GM12878 (cell line): ENCODE data around the gene AKAP9. TPM values are rescaled to one million over a fixed set of nuclear protein-coding genes. Genes with fewer than 3 reads are reported as not detected.

ENCODE experiments used
- ATAC-seq: fragments of 200-7000 bp; cut with Tn5 transposase; 3 replicates; pipeline ENCODE4 v1.9.1; 2020; ENCODE audit warnings: mild to moderate bottlenecking, moderate library complexity
- BruUV-seq: library from RNA; stranded (reverse); fragments of 400-500 nt; replicated peaks from 2 replicates; lab custom pipeline; 2021; lab: Mats Ljungman, UMichigan
- CTCF ChIA-PET: fragments of 300-600 bp; sonication (Branson Sonifier 250); formaldehyde crosslinking; extraction: SDS; loops from one replicate; lab custom pipeline; 2021; ENCODE audit warnings: inconsistent platforms; lab: Yijun Ruan, JAX
- POLR2A ChIA-PET: fragments of 350-600 bp; formaldehyde crosslinking; extraction: SDS; loops from one replicate; lab custom pipeline; 2021; ENCODE audit warnings: inconsistent platforms; lab: Charles Lee
- RAD21 ChIA-PET: fragments of 300-600 bp; sonication (Branson Sonifier 250); formaldehyde crosslinking; loops from one replicate; lab custom pipeline; 2023; ENCODE audit warnings: antibody characterized with exemption; ENCODE audit not compliant: unreplicated experiment; lab: Charles Lee
- SMC1A ChIA-PET: fragments of 300-600 bp; sonication (Branson Sonifier 250); formaldehyde crosslinking; loops from one replicate; lab custom pipeline; 2023; ENCODE audit not compliant: unreplicated experiment, uncharacterized antibody; lab: Charles Lee
- DNase-seq: peaks from one replicate; pipeline ENCODE4 v3.0.0-alpha.2; 2011; ENCODE audit warnings: low read depth, low spot score
- FAIRE-seq: peaks from 3 replicates; lab custom pipeline; 2011; peaks lifted over from hg19 to GRCh38; lab: Jason Lieb, UNC
- H2AFZ ChIP-seq: 2 replicates; pipeline ENCODE4 v1.6.0; 2011; ENCODE audit warnings: low read depth, low read length, control low read depth; ENCODE audit not compliant: control insufficient read depth
- H3K27ac ChIP-seq: 2 replicates; pipeline ENCODE4 v1.5.1; 2011; ENCODE audit warnings: control low read depth; ENCODE audit not compliant: control insufficient read depth, insufficient read depth
- H3K27me3 ChIP-seq, 2 experiments: replicated peaks in 1 of 2; 2 replicates each; pipeline versions ENCODE4 v1.6.0 to v1.6.1; 2011; ENCODE audit warnings: low read length in 1 of 2; ENCODE audit not compliant: control insufficient read depth in 2 of 2, insufficient read depth in 2 of 2
- H3K36me3 ChIP-seq, 2 experiments: 2 replicates each; pipeline ENCODE4 v1.5.1; 2011; ENCODE audit warnings: low read length in 1 of 2; ENCODE audit not compliant: control insufficient read depth in 2 of 2, insufficient read depth in 2 of 2
- H3K4me1 ChIP-seq: 2 replicates; pipeline ENCODE4 v1.6.1; 2011; ENCODE audit warnings: mild to moderate bottlenecking, low read length, moderate library complexity, mixed read lengths; ENCODE audit not compliant: control insufficient read depth, insufficient read depth
- H3K4me2 ChIP-seq: 2 replicates; pipeline ENCODE4 v1.6.0; 2011; ENCODE audit warnings: control low read depth; ENCODE audit not compliant: control insufficient read depth, insufficient read depth
- H3K4me3 ChIP-seq: fragments of 200-600 bp; sonication (generic); 2 replicates; pipeline ENCODE4 v1.5.1; 2016
- H3K79me2 ChIP-seq: 2 replicates; pipeline ENCODE4 v1.6.0; 2011; ENCODE audit warnings: low read length; ENCODE audit not compliant: control insufficient read depth, insufficient read depth
- H3K9ac ChIP-seq: 2 replicates; pipeline ENCODE4 v1.8.0; 2011; ENCODE audit warnings: low read length, control low read depth, mixed read lengths; ENCODE audit not compliant: control insufficient read depth, insufficient read depth
- H3K9me3 ChIP-seq: replicated peaks from 3 replicates; pipeline ENCODE4 v1.5.1; 2011; ENCODE audit warnings: mild to moderate bottlenecking, low read length; ENCODE audit not compliant: control insufficient read depth, insufficient read depth
- H4K20me1 ChIP-seq: 2 replicates; pipeline ENCODE4 v1.6.0; 2011; ENCODE audit not compliant: control insufficient read depth, insufficient read depth
- ATF7 ChIP-seq: fragments of 450-650 bp; IDR thresholded peaks from 2 replicates; pipeline ENCODE4 v1.6.1; 2016; ENCODE audit warnings: low read depth, mild to moderate bottlenecking
- E2F4 ChIP-seq: IDR thresholded peaks from 2 replicates; pipeline ENCODE4 v1.6.1; 2012; ENCODE audit warnings: low read depth, low read length, improper control_type of control experiment
- GABPA ChIP-seq: IDR thresholded peaks from 2 replicates; pipeline ENCODE4 v1.6.1; 2014; ENCODE audit warnings: antibody characterized with exemption, low read depth, mild to moderate bottlenecking, inconsistent platforms
- HCFC1 ChIP-seq: fragments of 150-350 bp; IDR thresholded peaks from 2 replicates; pipeline ENCODE4 v1.6.1; 2014; ENCODE audit warnings: low read length
- HDGF ChIP-seq: fragments of 450-650 bp; IDR thresholded peaks from 2 replicates; pipeline ENCODE4 v1.6.1; 2016; ENCODE audit warnings: antibody characterized with exemption
- NBN ChIP-seq: fragments of 450-650 bp; IDR thresholded peaks from 2 replicates; pipeline ENCODE4 v1.6.1; 2016
- POLR2A ChIP-seq: IDR thresholded peaks from 2 replicates; pipeline ENCODE4 v1.6.1; 2011; ENCODE audit warnings: low read depth, mild to moderate bottlenecking, low read length
- RBBP5 ChIP-seq: fragments of 200-600 bp; sonication (generic); conservative IDR thresholded peaks from 2 replicates; pipeline ENCODE4 v1.6.1; 2016
- SRF ChIP-seq, 2 experiments: IDR thresholded peaks; 2 replicates each; pipeline ENCODE4 v1.6.1; 2011; ENCODE audit warnings: low read depth in 2 of 2, low read length in 2 of 2, mild to moderate bottlenecking in 1 of 2, moderate library complexity in 1 of 2
- SUZ12 ChIP-seq: fragments of 200-600 bp; sonication (generic); IDR thresholded peaks from one replicate; pipeline ENCODE4 v1.6.1; 2018; ENCODE audit warnings: antibody characterized with exemption, mild to moderate bottlenecking; ENCODE audit not compliant: unreplicated experiment
- TARDBP ChIP-seq: IDR thresholded peaks from 2 replicates; pipeline ENCODE4 v1.6.1; 2016; ENCODE audit warnings: borderline replicate concordance
- TCF3 ChIP-seq: IDR thresholded peaks from 2 replicates; pipeline ENCODE4 v1.6.1; 2012; ENCODE audit warnings: low read depth, mild to moderate bottlenecking, low read length, borderline replicate concordance; ENCODE audit not compliant: insufficient read depth
- ZBTB40 ChIP-seq: fragments of 450-650 bp; IDR thresholded peaks from 2 replicates; pipeline ENCODE4 v1.6.1; 2016; ENCODE audit warnings: mild to moderate bottlenecking, moderate library complexity, borderline replicate concordance
- ZNF217 ChIP-seq: fragments of 450-650 bp; IDR thresholded peaks from 2 replicates; pipeline ENCODE4 v1.6.1; 2017; ENCODE audit warnings: antibody characterized with exemption, mild to moderate bottlenecking
- ZNF24 ChIP-seq: fragments of 450-650 bp; IDR thresholded peaks from 2 replicates; pipeline ENCODE4 v1.6.1; 2017; ENCODE audit warnings: antibody characterized with exemption, mild to moderate bottlenecking
- ZZZ3 ChIP-seq: IDR thresholded peaks from 2 replicates; pipeline ENCODE4 v1.6.1; 2011; ENCODE audit warnings: low read depth; ENCODE audit not compliant: control insufficient read depth, insufficient read length
- WGBS: methylation state at CpG from one replicate; pipeline ENCODE4 v1.1.6; 2016; ENCODE audit warnings: low lambda C conversion rate; ENCODE audit not compliant: insufficient replicate concordance, insufficient coverage; ENCODE audit errors: missing lambda C conversion rate; 5-methylcytosine and 5-hydroxymethylcytosine counted together
- in situ Hi-C: fragments of 300-500 bp; cut with MboI; formaldehyde crosslinking; loops from 9 replicates; pipeline ENCODE4 v1.14.3; 2018; ENCODE audit warnings: mixed read lengths
- intact Hi-C: fragments of 100-400 bp; cut with micrococcal nuclease; formaldehyde crosslinking; loops from one replicate; pipeline ENCODE4 v1.14.2; 2022; ENCODE audit not compliant: unreplicated experiment
- polyA plus RNA-seq, 11 experiments: library from polyadenylated mRNA; depleted of rRNA in 4 of 11; unstranded in 6 of 11; stranded (reverse) in 5 of 11; fragments of >200 nt; fragmentation: Nextera tagmentation in 4 of 11; fragmentation: Illumina TruSeq in 1 of 11; extraction: Ambion mirVana in 4 of 11; extraction: Trizol in 1 of 11; gene quantifications; 1 replicate in 1 of 11; 2 replicates in 10 of 11; pipeline versions ENCODE4 v1.2.1 to v1.2.3, GENCODE V29; 2011 to 2016; ENCODE audit warnings: inconsistent platforms in 2 of 11, missing spikeins in 2 of 11, low read depth in 1 of 11
- total RNA-seq, 4 experiments: library from RNA; depleted of rRNA in 3 of 4; stranded (reverse); fragments of >200 nt in 3 of 4; fragmentation: Illumina TruSeq in 1 of 4; extraction: Trizol in 1 of 4; gene quantifications; 2 replicates each; pipeline versions ENCODE4 v1.2.1 to v1.2.3, GENCODE V29; 2013 to 2021

AKAP9 gene
- total and polyA plus RNA-seq, 10 of the 15 experiments (the other 5 are each of a cell fraction or from before 2014, with no cell fraction given): 21.1 to 62.8 (median 31.6) TPM

GRCh38 chr7:92043098-92043497 lies 102.4 kb downstream of the AKAP9 start:
- POLR2A ChIA-PET: no interaction called here
- no peaks in the 10 kb centered on the region for H3K79me2 ChIP-seq
- no TSS peak for BruUV-seq
- no peak overlapping the region for H2AFZ ChIP-seq
- H3K27ac ChIP-seq: no peak overlapping the region
- no peaks in the 10 kb centered on the region for H4K20me1 ChIP-seq
- FAIRE-seq: no peak
- CTCF ChIA-PET: no interaction called here
- no peak overlapping the region for H3K4me2 ChIP-seq
- no peaks in the 10 kb centered on the region for H3K27me3 ChIP-seq
- in situ Hi-C loops (no loop called here), intact Hi-C loops (no loop called here)
- DNase-seq: no peak
- no peak overlapping the region for H3K4me3 ChIP-seq
- RAD21 ChIA-PET: no interaction called here
- 100% methylated on average over 2 of the region's 2 CpGs for WGBS
- H3K36me3 ChIP-seq: peaks cover 0 to 9% of the 10 kb centered on the region in 2 experiments; a peak in 2 of 4 replicates
- H3K4me1 ChIP-seq: no peaks in the 10 kb centered on the region
- H3K9ac ChIP-seq: no peak overlapping the region
- ATAC-seq: no peak
- TF ChIP-seq GABPA: no peak
- no peak for TF ChIP-seq HCFC1
- no peak for TF ChIP-seq SRF (IDR thresholded peaks at IDR 0.05; ENCODE audit: low read depth in 2 of 2, low read length in 2 of 2)
- no peak for TF ChIP-seq ZNF217
- no peak for TF ChIP-seq HDGF
- no peak for TF ChIP-seq TARDBP
- TF ChIP-seq POLR2A: no peak
- no peak for TF ChIP-seq NBN
- TF ChIP-seq TCF3: no peak
- no peak for TF ChIP-seq ZZZ3
- no peak for TF ChIP-seq ZBTB40
- TF ChIP-seq RBBP5: no peak
- no peak for TF ChIP-seq E2F4
- no peak for TF ChIP-seq SUZ12
- TF ChIP-seq ZNF24: no peak
- no peak for TF ChIP-seq ATF7
- SMC1A ChIA-PET: interaction anchor here (1.4 kb wide), 2 partner anchors 10 to 14 kb away, joined by 3 to 5 read pairs; no protein-coding TSS in a partner anchor
- no peaks in the 10 kb centered on the region for H3K9me3 ChIP-seq
